Adrenal gland (tissue), 5 donors: ENCODE data around the gene PHGDH.

Experiments
- POLR2A ChIP-seq, 2 donors: fragments of 450-650 bp; IDR thresholded peaks; one replicate each; pipeline ENCODE4 v1.6.1; 2017; ENCODE audit warnings: antibody characterized with exemption in 2 of 2, mild to moderate bottlenecking in 2 of 2, moderate library complexity in 1 of 2
- TF ChIP-seq, protein P1 (sequence below), 6 experiments: fragments of 450-650 bp in 4 of 6; fragments of 200-600 bp in 2 of 6; sonication (generic) in 1 of 6; IDR thresholded peaks; 1 replicate in 5 of 6; 2 replicates in 1 of 6; pipeline versions ENCODE4 v1.5.1 to v1.8.0; 2016 to 2021; ENCODE audit warnings: antibody characterized with exemption in 6 of 6, mild to moderate bottlenecking in 2 of 6, moderate library complexity in 1 of 6
- donor health status: DM: no; HTN: no; CAD: no.

DNA sequence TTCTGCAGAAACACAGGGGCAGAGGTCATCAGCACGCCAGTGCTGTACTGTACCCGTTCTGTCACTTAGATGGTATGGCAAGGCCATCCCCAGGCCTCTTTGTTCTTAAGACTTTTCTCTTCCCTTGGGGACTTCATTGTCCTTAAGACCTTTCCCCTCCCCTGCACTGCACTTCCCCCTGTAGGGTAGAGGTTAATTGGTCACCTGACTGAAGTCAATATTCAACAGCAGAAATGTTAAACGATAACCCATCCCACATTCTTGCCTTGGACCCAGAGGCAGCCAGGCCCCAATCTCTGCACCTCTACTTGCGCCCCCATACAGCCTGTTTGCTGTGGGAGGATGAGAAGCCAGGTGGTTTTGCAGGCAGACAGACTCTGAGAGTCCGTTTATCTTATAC is 10.2 kb downstream of the PHGDH start:
- TF ChIP-seq, protein P1, sequence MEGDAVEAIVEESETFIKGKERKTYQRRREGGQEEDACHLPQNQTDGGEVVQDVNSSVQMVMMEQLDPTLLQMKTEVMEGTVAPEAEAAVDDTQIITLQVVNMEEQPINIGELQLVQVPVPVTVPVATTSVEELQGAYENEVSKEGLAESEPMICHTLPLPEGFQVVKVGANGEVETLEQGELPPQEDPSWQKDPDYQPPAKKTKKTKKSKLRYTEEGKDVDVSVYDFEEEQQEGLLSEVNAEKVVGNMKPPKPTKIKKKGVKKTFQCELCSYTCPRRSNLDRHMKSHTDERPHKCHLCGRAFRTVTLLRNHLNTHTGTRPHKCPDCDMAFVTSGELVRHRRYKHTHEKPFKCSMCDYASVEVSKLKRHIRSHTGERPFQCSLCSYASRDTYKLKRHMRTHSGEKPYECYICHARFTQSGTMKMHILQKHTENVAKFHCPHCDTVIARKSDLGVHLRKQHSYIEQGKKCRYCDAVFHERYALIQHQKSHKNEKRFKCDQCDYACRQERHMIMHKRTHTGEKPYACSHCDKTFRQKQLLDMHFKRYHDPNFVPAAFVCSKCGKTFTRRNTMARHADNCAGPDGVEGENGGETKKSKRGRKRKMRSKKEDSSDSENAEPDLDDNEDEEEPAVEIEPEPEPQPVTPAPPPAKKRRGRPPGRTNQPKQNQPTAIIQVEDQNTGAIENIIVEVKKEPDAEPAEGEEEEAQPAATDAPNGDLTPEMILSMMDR (IDR thresholded peaks at IDR 0.05) = no peak
- TF ChIP-seq POLR2A (IDR thresholded peaks at IDR 0.05) = no peak
